Choroid plexus epithelial cell (primary cell): ENCODE results near the gene ROPN1L.

Experiments
- DNase-seq: peaks from one replicate; pipeline ENCODE4 v3.0.0-alpha.2; 2010; ENCODE audit warnings: low read depth
- H3K4me3 ChIP-seq: 2 replicates; pipeline ENCODE4 v1.5.1; 2011; ENCODE audit warnings: low read depth, mild to moderate bottlenecking, control low read depth, low read length, moderate library complexity
- CTCF ChIP-seq: conservative IDR thresholded peaks from 2 replicates; pipeline ENCODE4 v1.5.1; 2011; ENCODE audit warnings: low read depth, mild to moderate bottlenecking, control low read depth, inconsistent platforms, low read length, moderate library complexity

Gene ROPN1L

GRCh38 chr5:10401498-10401897, 40.2 kb upstream of the ROPN1L start:
- no peak for DNase-seq
- TF ChIP-seq CTCF = no peak
- H3K4me3 ChIP-seq = no peak overlapping the region

- no peak for DNase-seq
- TF ChIP-seq CTCF = no peak
- no peak overlapping the region for H3K4me3 ChIP-seq
Observed at GRCh38 chr5:10403829-10404228, 37.9 kb upstream of the ROPN1L start.

- no peak overlapping the region for H3K4me3 ChIP-seq
- TF ChIP-seq CTCF = no peak
- DNase-seq = no peak
Observed at GRCh38 chr5:10406651-10407050, 35.0 kb upstream of the ROPN1L start.

- no peak for DNase-seq
- no peak for TF ChIP-seq CTCF
- no peak overlapping the region for H3K4me3 ChIP-seq
Observed at GRCh38 chr5:10409504-10409903, 32.2 kb upstream of the ROPN1L start.

GRCh38 chr5:10410662-10411061, 31.0 kb upstream of the ROPN1L start:
- TF ChIP-seq CTCF = no peak
- H3K4me3 ChIP-seq = no peak overlapping the region
- no peak for DNase-seq

GRCh38 chr5:10411336-10411735, 30.3 kb upstream of the ROPN1L start:
- DNase-seq = no peak
- no peak for TF ChIP-seq CTCF
- no peak overlapping the region for H3K4me3 ChIP-seq

GRCh38 chr5:10416868-10417267, 24.8 kb upstream of the ROPN1L start:
- H3K4me3 ChIP-seq = no peak overlapping the region
- no peak for DNase-seq
- TF ChIP-seq CTCF = no peak
